HCT116 (cell line): ENCODE measurements around the gene BATF3. TPM values are rescaled to one million over a fixed set of nuclear protein-coding genes. Genes with fewer than 3 reads are reported as not detected.

ENCODE experiments used
- ATAC-seq: fragments of 200-7000 bp; cut with Tn5 transposase; 2 replicates; pipeline ENCODE4 v1.9.1; 2020; ENCODE audit warnings: mild to moderate bottlenecking, moderate library complexity
- BruUV-seq: library from RNA; stranded (reverse); fragments of 400-500 nt; replicated peaks from 2 replicates; lab custom pipeline; 2021; lab: Mats Ljungman, UMichigan
- CTCF ChIA-PET: fragments of 300-600 bp; sonication (Branson Sonifier 250); formaldehyde crosslinking; loops from one replicate; lab custom pipeline; 2021; ENCODE audit warnings: antibody characterized with exemption; lab: Charles Lee
- POLR2A ChIA-PET: fragments of 300-600, 350-600 bp; sonication (Branson Sonifier 250); formaldehyde crosslinking; loops from one replicate; lab custom pipeline; 2021; ENCODE audit warnings: antibody characterized with exemption; lab: Charles Lee
- RAD21 ChIA-PET, 2 experiments: fragments of 300-600 bp; sonication (Branson Sonifier 250); formaldehyde crosslinking; loops; one replicate each; lab custom pipeline; 2023; ENCODE audit warnings: low total read pairs in 2 of 2; ENCODE audit not compliant: uncharacterized antibody in 2 of 2, unreplicated experiment in 2 of 2, low non-redundant PET in 1 of 2; lab: Charles Lee
- DNase-seq: peaks from one replicate; pipeline ENCODE4 v3.0.0-alpha.2; 2010; ENCODE audit warnings: low read depth, low spot score
- H2AFZ ChIP-seq: fragments of 200-600 bp; shearing (Covaris generic), sonication (generic); 2 replicates; pipeline ENCODE4 v1.6.1; 2017; ENCODE audit warnings: low read depth, mixed run types, mixed read lengths, antibody characterized with exemption, low read length; ENCODE audit not compliant: poor library complexity, severe bottlenecking
- H3K27ac ChIP-seq: 2 replicates; pipeline ENCODE4 v1.5.1; 2012; ENCODE audit warnings: low read depth, low read length
- H3K27me3 ChIP-seq: fragments of 200-600 bp; sonication (generic); 2 replicates; pipeline ENCODE4 v1.6.1; 2016; ENCODE audit warnings: mixed run types, low read length, mixed read lengths; ENCODE audit not compliant: insufficient read depth
- H3K36me3 ChIP-seq, 2 experiments: fragments of 200-500 bp in 1 of 2; fragments of 200-600 bp in 1 of 2; sonication (Bioruptor generic) in 1 of 2; sonication (generic) in 1 of 2; 2 replicates each; pipeline versions ENCODE4 v1.5.1 to v1.6.1; 2014 to 2016; ENCODE audit warnings: low read length in 2 of 2, inconsistent platforms in 1 of 2, mixed read lengths in 1 of 2, mixed run types in 1 of 2; ENCODE audit not compliant: insufficient read depth in 2 of 2, control insufficient read depth in 1 of 2
- H3K4me1 ChIP-seq, 2 experiments: fragments of 200-600 bp in 1 of 2; sonication (generic) in 1 of 2; 2 replicates each; pipeline versions ENCODE4 v1.5.1 to v1.6.1; 2012 to 2017; ENCODE audit warnings: low read length in 2 of 2, inconsistent platforms in 1 of 2, mild to moderate bottlenecking in 1 of 2, mixed read lengths in 1 of 2, mixed run types in 1 of 2, moderate library complexity in 1 of 2; ENCODE audit not compliant: insufficient read depth in 2 of 2, control insufficient read depth in 1 of 2
- H3K4me2 ChIP-seq: fragments of 200-600 bp; sonication (generic); 2 replicates; pipeline ENCODE4 v1.6.1; 2017; ENCODE audit warnings: mixed run types, low read length, mixed read lengths
- H3K4me3 ChIP-seq, 2 experiments: fragments of 200-600 bp in 1 of 2; sonication (generic) in 1 of 2; replicated peaks in 1 of 2; 2 replicates each; pipeline ENCODE4 v1.5.1; 2011 to 2016; ENCODE audit warnings: low read length in 2 of 2, control low read depth in 1 of 2, low read depth in 1 of 2, mild to moderate bottlenecking in 1 of 2, mixed read lengths in 1 of 2, mixed run types in 1 of 2
- H3K79me2 ChIP-seq: fragments of 200-600 bp; sonication (generic); 2 replicates; pipeline ENCODE4 v1.6.1; 2017; ENCODE audit warnings: mild to moderate bottlenecking, mixed run types, low read length, moderate library complexity, mixed read lengths; ENCODE audit not compliant: insufficient read depth
- H3K9ac ChIP-seq: fragments of 200-600 bp; sonication (generic); 2 replicates; pipeline ENCODE4 v1.6.1; 2016; ENCODE audit warnings: low read length, mixed read lengths
- H3K9me2 ChIP-seq: fragments of 200-600 bp; sonication (generic), shearing (Covaris generic); 2 replicates; pipeline ENCODE4 v1.6.1; 2017; ENCODE audit warnings: mixed run types, mild to moderate bottlenecking, moderate library complexity; ENCODE audit not compliant: insufficient read depth
- H3K9me3 ChIP-seq, 2 experiments: fragments of 200-500 bp in 1 of 2; fragments of 200-600 bp in 1 of 2; sonication (Bioruptor generic) in 1 of 2; sonication (generic) in 1 of 2; 2 replicates each; pipeline ENCODE4 v1.6.1; 2014 to 2017; ENCODE audit warnings: low read length in 2 of 2, mixed read lengths in 2 of 2, inconsistent platforms in 1 of 2, low read depth in 1 of 2, mild to moderate bottlenecking in 1 of 2, mixed run types in 1 of 2, moderate library complexity in 1 of 2; ENCODE audit not compliant: control insufficient read depth in 1 of 2, insufficient read depth in 1 of 2
- H4K20me1 ChIP-seq: fragments of 200-600 bp; sonication (generic), shearing (Covaris generic); 2 replicates; pipeline ENCODE4 v1.6.1; 2017; ENCODE audit warnings: mixed run types, mild to moderate bottlenecking, moderate library complexity; ENCODE audit not compliant: insufficient read depth
- EZH2 ChIP-seq: fragments of 200-600 bp; sonication (generic); IDR thresholded peaks from 2 replicates; pipeline ENCODE4 v1.6.1; 2017; ENCODE audit warnings: antibody characterized with exemption, mixed run types
- EZH2phosphoT487 ChIP-seq: fragments of 200-600 bp; IDR thresholded peaks from 2 replicates; pipeline ENCODE4 v1.6.1; 2018; ENCODE audit warnings: antibody characterized with exemption, borderline replicate concordance
- POLR2A ChIP-seq: IDR thresholded peaks from 2 replicates; pipeline ENCODE4 v1.7.0; 2011; ENCODE audit warnings: borderline replicate concordance; ENCODE audit not compliant: insufficient read depth, insufficient read length; ENCODE audit errors: extremely low read depth
- POLR2AphosphoS5 ChIP-seq: IDR thresholded peaks from 2 replicates; pipeline ENCODE4 v1.6.1; 2011; ENCODE audit warnings: mild to moderate bottlenecking, low read depth, low read length, moderate library complexity
- SP1 ChIP-seq: IDR thresholded peaks from 2 replicates; pipeline ENCODE4 v1.6.1; 2012; ENCODE audit warnings: low read depth
- intact Hi-C: fragments of 100-400 bp; cut with micrococcal nuclease; formaldehyde crosslinking; loops from 2 replicates; pipeline ENCODE4 v1.10.0; 2022
- total RNA-seq: library from RNA; stranded (reverse); gene quantifications from one replicate; pipeline ENCODE4 v1.2.1, GENCODE V29; 2021; ENCODE audit not compliant: unreplicated experiment
- TF ChIP-seq, protein P1 (sequence below): IDR thresholded peaks from 2 replicates; pipeline ENCODE4 v1.6.1; 2012; ENCODE audit warnings: low read depth

BATF3 gene
- total RNA-seq, 1 experiment from 2014 or later: 4.8 TPM

DNA sequence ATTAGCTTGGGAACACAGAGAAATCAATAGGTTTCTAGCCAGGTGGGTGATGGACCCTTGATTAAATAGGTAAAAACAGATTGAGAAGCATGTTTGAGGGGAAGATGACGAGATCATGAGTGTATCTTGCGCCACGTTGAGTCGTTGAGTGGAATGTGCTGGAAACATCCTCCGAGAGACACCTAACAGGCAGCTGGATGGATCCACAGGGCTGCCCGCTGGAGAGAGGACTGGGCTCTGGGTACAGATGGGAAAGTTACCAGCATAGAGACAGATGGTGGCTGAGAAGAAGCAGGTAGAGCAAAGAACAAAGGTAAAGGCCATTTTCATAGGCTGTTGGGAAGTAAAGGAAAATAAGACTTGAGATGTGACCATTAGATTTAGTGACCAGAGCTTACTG lies 15.6 kb downstream of the BATF3 start (continued):
- TF ChIP-seq, protein P1, sequence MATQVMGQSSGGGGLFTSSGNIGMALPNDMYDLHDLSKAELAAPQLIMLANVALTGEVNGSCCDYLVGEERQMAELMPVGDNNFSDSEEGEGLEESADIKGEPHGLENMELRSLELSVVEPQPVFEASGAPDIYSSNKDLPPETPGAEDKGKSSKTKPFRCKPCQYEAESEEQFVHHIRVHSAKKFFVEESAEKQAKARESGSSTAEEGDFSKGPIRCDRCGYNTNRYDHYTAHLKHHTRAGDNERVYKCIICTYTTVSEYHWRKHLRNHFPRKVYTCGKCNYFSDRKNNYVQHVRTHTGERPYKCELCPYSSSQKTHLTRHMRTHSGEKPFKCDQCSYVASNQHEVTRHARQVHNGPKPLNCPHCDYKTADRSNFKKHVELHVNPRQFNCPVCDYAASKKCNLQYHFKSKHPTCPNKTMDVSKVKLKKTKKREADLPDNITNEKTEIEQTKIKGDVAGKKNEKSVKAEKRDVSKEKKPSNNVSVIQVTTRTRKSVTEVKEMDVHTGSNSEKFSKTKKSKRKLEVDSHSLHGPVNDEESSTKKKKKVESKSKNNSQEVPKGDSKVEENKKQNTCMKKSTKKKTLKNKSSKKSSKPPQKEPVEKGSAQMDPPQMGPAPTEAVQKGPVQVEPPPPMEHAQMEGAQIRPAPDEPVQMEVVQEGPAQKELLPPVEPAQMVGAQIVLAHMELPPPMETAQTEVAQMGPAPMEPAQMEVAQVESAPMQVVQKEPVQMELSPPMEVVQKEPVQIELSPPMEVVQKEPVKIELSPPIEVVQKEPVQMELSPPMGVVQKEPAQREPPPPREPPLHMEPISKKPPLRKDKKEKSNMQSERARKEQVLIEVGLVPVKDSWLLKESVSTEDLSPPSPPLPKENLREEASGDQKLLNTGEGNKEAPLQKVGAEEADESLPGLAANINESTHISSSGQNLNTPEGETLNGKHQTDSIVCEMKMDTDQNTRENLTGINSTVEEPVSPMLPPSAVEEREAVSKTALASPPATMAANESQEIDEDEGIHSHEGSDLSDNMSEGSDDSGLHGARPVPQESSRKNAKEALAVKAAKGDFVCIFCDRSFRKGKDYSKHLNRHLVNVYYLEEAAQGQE: no peak
- no peak for TF ChIP-seq SP1
- TF ChIP-seq POLR2A: no peak
- TF ChIP-seq EZH2: no peak
- TF ChIP-seq EZH2phosphoT487: no peak

DNA sequence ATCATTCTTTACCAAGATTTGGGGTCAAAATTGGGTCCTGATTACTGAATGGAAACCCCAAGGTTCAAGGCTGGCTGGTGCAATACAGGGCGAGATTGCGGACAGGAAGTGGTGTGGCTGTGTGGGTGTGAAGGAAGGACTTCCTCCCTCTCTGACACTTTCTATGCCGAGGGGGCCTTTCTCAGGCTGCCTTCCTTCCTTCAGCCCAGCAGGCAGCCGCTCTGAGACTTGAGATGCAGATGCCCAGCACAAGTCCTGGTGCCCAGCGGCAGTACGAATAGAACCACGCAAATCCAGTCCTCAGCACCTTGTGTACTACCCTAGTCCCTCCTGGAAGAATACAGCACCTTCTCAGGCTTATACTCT lies 16.3 kb downstream of the BATF3 start:
- Histone ChIP-seq H3K9me3 (no peaks in the 10 kb centered on the region), H3K27me3 (no peaks in the 10 kb centered on the region), H3K4me1 (no peaks in the 10 kb centered on the region; a peak in 1 of 4 replicates), H4K20me1 (no peaks in the 10 kb centered on the region), H3K27ac (no peak overlapping the region), H3K9ac (no peak overlapping the region), H3K4me2 (no peak overlapping the region), H3K4me3 (no peak overlapping the region), H3K36me3 (no peaks in the 10 kb centered on the region), H3K9me2 (no peaks in the 10 kb centered on the region), H3K79me2 (no peaks in the 10 kb centered on the region), H2AFZ (no peak overlapping the region)
- ChIA-PET CTCF (no interaction called here), POLR2A (no interaction called here), RAD21 (no interaction called here)
- intact Hi-C loops: no loop called here
- DNase-seq (no peak), ATAC-seq (no peak)
- BruUV-seq: no TSS peak
- no peak for TF ChIP-seq POLR2AphosphoS5
